Hepatic stellate cell (primary cell): ENCODE data around the gene DLG1.

ENCODE experiments used
- DNase-seq: peaks from one replicate; pipeline ENCODE4 v3.0.0; 2011; ENCODE audit warnings: low spot score

The DLG1 gene

GRCh38 chr3:197014024-197014423 is 284.4 kb downstream of the DLG1 start:
- no peak for DNase-seq

DNA sequence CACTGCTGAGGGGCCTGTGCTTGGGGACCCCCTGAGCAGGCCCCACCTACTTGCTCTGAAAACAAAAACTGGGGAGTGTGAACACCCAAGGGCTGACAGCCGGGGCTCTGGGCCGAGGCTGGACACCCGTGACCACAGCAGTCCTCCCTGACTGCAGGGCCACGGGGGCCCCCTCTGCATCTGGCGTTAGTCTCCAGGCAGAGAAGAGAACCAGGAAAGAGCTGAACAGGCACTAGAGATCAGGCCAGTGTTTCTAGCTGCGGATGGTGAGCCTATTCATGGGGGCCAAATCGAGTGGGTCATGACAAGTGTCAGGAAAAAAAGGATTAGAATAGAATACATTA is 285.9 kb downstream of the DLG1 start:
- no peak for DNase-seq

DNA sequence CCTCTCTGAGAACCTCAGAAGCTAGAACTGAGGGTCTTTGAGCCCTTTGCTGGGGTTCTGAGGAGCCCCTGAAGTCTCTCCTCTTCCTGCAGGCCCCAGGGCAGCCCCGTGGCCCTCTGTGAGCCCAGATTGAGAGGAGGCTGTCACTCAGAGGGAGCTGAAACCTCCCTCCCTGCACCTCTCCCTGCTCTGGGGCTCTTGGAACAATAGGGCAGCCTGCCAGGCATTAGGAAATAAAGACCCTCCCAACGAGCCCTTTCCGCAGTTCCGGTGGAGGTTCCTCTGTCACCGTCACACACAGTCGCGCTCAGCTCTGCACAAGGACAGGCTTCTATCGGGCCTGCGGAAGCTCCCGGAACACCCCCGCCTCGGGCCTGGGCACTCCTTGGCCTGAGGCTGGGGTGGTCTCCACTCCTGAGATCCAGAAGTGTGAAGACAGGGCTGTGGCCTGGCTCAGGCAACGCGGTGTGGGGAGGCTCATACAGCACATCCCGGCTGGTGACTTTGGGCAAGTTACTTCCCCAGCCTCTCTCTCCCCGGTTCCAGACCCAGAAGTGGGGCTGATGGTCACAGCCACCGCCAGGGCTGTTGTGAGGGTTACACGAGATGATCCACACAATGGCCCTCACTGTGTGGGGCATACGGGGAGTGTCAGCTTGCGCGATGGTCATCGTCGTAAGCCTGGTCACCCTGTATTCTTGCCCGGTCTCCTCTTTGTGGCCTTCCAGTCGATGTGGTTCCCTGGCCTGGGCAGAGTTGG is 286.5 kb downstream of the DLG1 start:
- DNase-seq, result no peak

GRCh38 chr3:197010556-197011351 is 287.7 kb downstream of the DLG1 start:
- DNase-seq, result no peak

DNA sequence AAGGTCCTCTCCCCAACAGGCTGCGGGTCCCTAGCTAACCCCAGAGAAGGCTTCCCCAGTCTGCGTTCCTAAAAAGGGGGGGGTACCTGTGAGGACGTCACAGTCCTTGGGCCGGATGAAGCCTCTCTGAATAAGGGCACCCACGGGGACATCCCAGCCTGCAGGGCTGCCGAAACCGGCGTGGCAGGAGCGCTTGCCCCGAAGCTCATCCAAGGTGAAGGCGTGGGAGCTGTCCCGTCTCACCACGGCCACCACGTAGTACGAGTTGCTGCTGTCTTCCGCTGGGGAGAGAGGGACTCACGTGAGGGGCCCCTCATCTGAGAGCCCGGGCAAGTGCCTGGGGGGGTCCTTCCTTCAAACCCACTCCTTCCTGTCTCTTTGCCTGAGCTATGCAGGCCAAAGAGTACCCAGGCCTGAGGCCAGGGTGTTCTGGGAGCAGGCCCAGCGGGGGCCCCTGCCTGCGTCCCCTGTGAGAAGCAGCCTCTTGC is 288.8 kb downstream of the DLG1 start:
- no peak for DNase-seq

DNA sequence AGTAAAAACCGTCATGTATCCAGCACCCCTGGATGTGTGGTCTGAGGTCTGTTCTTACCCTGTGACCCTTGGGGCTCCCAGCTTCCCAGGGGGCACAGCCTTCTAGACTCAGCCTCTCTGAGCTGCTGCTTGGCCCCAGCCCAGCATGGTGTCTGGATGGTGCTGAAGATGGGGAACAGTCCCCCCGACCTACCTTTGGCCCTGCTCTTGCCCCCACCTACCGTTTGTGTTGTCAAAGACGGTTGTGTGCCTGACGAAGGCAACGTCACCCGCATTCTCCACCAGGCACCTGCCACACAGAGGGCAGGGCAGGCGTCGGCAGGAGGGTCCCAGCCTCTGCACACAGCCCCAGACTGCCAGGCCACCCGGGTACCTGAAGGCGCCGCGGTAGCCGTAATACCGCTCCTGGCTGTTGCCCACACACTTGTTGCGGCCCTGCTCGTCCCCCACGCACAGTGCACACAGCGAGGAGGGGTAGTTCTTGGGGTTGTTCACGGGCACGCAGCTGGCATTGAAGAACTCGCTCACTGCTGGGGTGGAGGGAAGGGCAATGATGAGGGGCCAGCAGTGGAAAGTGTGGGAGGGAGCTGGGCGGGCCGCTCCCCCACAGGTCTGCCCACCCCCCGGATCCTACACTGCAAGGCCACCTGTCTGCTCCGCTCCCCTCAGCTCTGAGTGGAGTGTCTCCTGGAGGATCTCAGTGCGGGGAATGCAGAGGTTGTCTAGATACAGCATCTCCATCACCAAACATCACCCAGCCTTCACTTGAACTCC is 289.8 kb downstream of the DLG1 start:
- DNase-seq, result no peak

- DNase-seq, result no peak
These were observed 290.5 kb downstream of the DLG1 start for GRCh38 chr3:197007953-197008352.

DNA sequence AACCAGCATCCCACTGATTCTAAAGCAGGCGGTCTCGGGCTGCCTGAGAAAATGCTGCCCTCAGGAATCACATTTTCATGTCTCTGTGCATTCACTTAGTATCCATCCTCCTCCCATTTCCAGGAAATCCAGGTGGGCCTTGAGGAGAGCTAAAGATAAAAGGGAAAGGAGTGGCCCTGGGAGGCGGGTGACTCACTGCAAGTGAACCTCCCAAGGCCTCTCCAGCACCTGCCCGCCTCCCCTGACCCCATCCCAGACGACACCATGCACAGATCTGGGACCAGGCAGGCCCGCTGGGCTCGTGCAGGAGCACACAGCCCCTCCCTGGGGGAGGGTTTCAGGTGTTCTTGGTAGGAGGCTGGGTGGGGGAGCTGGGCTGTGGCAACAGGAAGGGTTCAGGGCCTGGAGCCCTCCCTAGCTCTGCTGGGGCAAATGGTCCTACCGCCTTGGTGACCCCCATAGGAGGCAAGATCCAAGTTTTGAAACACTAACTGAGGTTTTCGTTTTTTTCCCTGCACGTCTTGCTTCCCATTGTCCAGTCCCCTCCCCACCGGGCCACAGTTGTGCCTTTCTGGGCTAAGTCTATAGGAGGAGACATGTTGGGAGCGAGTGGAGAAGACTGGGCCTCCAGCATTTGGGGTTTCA is 291.0 kb downstream of the DLG1 start:
- no peak for DNase-seq

DNA sequence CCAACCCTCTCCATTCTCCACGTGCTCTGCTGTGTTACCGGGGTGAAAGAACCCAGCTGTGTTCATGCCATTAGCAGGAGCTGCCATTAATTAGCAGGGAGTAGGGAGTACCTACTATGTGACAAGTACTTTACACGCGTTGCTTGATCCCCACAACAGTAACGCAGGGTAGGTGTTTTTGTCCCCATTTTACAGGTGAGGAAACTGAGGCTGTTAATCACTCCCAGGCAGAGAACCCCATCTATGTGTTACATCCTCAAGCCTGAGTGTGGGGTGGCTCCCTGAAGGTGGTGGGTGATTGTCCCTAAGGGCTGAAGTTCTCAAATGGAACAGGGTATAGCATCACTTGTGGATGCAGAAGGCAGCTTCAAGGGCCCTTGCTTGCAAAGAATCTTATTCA is 291.6 kb downstream of the DLG1 start:
- DNase-seq, result no peak

- no peak for DNase-seq
These were observed 292.0 kb downstream of the DLG1 start for GRCh38 chr3:197006446-197006845.

DNA sequence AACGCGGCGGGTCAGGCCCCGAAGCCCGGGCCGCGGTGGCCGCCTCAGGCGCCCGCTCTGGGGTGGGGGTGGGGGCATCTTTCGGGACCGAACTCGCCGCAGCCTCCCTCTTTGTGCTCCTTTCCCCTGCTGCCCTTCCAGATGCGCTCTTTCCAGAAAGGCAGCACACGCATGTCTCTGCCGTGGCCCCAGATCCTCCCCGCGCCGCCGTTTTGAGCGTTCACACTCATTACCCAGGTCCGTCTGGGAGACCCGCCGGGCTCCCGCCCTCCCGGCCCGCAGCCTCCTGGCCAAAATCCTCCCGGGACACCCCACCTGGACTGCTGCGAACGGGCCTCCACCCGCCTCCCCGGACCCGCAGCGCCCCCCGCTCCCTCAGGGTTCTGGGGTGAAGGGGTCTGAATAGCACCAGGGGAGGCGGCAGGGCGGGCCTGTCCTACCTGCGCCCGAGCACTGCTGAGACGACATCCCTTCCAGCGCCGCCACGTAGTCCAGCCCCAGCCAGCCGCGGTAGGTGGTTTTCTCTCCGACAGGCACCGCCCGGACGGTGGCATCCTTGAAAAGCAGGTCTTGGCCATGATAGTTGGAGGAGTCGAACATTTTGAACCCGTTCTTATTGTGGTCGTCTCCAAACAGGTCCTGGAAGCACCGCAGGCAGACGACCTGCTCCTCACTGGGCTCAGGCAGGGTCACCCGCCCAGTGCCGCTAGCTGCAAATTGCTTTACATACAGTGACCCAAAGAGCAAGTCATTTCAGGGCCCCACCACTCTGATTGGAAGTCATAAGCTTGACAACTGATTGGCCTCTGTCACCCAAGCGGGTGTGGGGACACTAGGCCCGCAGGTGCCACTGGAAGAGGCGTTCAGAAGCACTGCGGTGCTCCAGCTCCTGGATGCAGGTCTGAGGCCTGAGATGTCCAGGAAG is 294.7 kb downstream of the DLG1 start:
- no peak for DNase-seq

- peak; percentile 94 for DNase-seq
These were observed 295.5 kb downstream of the DLG1 start for GRCh38 chr3:197002701-197003454.

GRCh38 chr3:197001972-197002700 is 296.3 kb downstream of the DLG1 start:
- DNase-seq, result peak; percentile 49

GRCh38 chr3:197001106-197001971 is 297.1 kb downstream of the DLG1 start:
- no peak for DNase-seq

DNA sequence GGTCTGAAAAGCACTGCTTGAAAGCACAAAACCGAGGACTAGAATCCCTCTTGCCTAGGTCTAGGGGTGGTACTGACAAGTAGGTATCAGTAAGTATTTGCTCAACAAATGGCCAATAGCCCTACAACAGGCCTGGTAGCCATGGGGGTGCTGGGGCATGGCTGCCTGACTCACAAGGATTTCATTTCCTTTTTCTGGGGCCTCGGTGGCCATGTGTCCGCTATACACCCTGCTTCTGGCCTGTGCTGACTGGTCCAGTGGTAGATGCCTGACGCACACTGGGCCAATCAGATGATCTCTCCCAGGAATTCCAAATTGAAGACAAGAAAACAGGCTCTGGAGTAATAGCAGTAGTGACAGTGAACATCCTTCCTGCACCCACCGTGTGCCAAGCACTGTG is 298.2 kb downstream of the DLG1 start:
- no peak for DNase-seq

DNA sequence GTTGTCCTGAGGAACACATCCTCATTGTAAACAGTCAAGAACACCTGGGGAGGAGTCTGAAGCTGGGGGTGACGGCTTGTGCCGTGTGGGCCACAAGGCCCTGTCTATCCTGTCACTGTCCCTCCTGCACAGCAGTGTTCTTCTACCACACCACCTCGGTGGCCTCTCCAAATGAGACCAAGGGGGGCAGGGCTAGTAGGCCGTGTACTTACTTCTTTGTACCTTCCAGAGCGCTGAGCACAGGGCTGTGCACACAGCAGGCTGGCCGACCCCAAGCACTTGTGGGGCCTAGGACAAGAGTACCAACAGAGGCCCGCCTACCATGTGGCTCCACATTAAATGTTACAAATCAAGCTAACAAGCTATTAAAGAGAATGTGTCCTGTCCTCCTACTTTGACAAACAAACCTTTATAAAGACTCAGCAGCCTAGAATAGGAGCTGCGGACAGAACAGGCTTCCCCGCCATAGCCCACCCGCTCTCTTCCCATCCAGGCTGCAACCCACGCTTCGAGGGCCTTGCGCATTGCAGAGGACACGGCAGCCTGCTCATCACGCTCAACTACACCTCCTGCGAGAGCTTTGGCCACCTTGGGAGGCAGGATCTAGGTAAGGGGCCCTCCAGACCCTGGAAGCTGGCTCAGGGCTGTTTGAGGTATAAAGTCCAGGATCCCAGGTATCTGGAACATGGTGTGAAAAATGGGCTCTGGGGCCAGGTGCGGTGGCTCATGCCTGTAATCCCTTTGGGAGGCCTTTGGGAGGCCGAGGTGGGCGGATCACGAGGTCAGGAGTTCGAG is 299.2 kb downstream of the DLG1 start:
- no peak for DNase-seq

GRCh38 chr3:196997311-196997710 is 301.1 kb downstream of the DLG1 start:
- no peak for DNase-seq
